ENCODE data around the gene PLXDC2. TPM values are rescaled to one million over a fixed set of nuclear protein-coding genes. Genes with fewer than 3 reads are reported as not detected.

The PLXDC2 gene
- total RNA-seq, 1 experiment from 2014 or later = 0.21 TPM

DNA sequence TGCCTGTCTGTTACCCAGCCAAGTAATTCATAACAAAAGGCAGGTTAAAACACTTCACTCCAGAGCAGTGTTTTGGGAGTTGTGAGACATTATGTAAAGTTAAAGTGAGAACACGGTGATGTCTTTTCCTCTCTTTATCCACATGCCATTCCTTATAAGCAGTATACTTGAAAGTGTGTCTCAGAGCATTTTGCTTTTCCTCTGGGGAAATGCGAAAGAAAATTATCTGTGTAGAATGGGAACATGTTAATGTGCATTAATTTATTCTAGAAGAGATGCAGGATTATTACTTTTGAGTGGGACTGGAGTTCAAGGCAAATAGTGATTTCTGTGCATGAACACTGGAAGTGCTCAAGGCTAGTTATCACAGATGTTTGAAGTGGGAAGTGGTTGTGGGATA is 170.4 kb downstream of the PLXDC2 start:
- in situ Hi-C loops (cut with HindIII; ENCODE audit: low pct_unique_long_range_greater_than_20kb, low sequenced_read_pairs) (no loop called here), intact Hi-C loops (cut with micrococcal nuclease; ENCODE audit: unreplicated experiment) (no loop called here)
- Histone ChIP-seq H3K4me3 (ENCODE audit: low read depth in 2 of 2, low read length in 2 of 2) (no peak overlapping the region), H3K27me3 (ENCODE audit: control insufficient read depth, insufficient read depth, low read length) (no peaks in the 10 kb centered on the region), H3K36me3 (ENCODE audit: control insufficient read depth, insufficient read depth, low read length) (no peaks in the 10 kb centered on the region), H3K27ac (ENCODE audit: low read length) (no peak overlapping the region), H3K9me3 (ENCODE audit: control insufficient read depth, insufficient read depth, low read depth, low read length) (no peaks in the 10 kb centered on the region), H3K4me1 (ENCODE audit: control insufficient read depth, insufficient read depth, low read length) (no peaks in the 10 kb centered on the region)
- TF ChIP-seq SIN3A (IDR thresholded peaks at IDR 0.05; ENCODE audit: borderline replicate concordance, insufficient read depth, low read depth, low read length) (no peak), TCF7L2 (IDR thresholded peaks at IDR 0.05; ENCODE audit: low read depth, low read length) (no peak), POLR2AphosphoS5 (IDR thresholded peaks at IDR 0.05; ENCODE audit: low read depth, low read length) (no peak)
- ATAC-seq (no peak), DNase-seq (ENCODE audit: low read depth, low spot score) (no peak)
- POLR2A ChIA-PET = no interaction called here
- CTCF ChIA-PET = no interaction called here
- BruUV-seq (replicated peaks) = no TSS peak

DNA sequence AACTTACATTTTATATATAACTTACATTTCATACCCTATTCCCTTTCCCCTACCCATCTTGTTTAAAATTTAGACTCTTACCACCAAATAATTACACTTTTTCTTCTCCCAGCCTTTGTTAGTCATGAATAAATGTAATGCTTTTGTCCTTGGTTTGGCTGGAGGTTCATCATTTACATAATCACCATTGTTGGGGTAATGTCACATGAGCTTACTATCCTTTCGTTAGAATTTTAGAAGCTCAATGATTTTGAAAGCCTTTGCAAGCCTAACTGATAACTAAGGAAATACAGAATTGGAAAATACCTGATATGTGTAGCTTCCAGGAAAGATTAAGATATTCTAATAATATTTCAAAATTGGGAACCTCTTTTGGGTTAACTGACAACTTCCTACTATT is 171.7 kb downstream of the PLXDC2 start:
- in situ Hi-C loops (cut with HindIII; ENCODE audit: low pct_unique_long_range_greater_than_20kb, low sequenced_read_pairs) (no loop called here), intact Hi-C loops (cut with micrococcal nuclease; ENCODE audit: unreplicated experiment) (no loop called here)
- ChIA-PET POLR2A (no interaction called here), CTCF (no interaction called here)
- Histone ChIP-seq H3K27me3 (ENCODE audit: control insufficient read depth, insufficient read depth, low read length) (no peaks in the 10 kb centered on the region), H3K4me1 (ENCODE audit: control insufficient read depth, insufficient read depth, low read length) (no peaks in the 10 kb centered on the region), H3K9me3 (ENCODE audit: control insufficient read depth, insufficient read depth, low read depth, low read length) (no peaks in the 10 kb centered on the region), H3K27ac (ENCODE audit: low read length) (no peak overlapping the region), H3K36me3 (ENCODE audit: control insufficient read depth, insufficient read depth, low read length) (no peaks in the 10 kb centered on the region), H3K4me3 (ENCODE audit: low read depth in 2 of 2, low read length in 2 of 2) (no peak overlapping the region)
- ATAC-seq = no peak
- no peak for DNase-seq (ENCODE audit: low read depth, low spot score)
- TF ChIP-seq POLR2AphosphoS5 (IDR thresholded peaks at IDR 0.05; ENCODE audit: low read depth, low read length) (no peak), TCF7L2 (IDR thresholded peaks at IDR 0.05; ENCODE audit: low read depth, low read length) (no peak), SIN3A (IDR thresholded peaks at IDR 0.05; ENCODE audit: borderline replicate concordance, insufficient read depth, low read depth, low read length) (no peak)
- TF ChIP-seq, protein P1, sequence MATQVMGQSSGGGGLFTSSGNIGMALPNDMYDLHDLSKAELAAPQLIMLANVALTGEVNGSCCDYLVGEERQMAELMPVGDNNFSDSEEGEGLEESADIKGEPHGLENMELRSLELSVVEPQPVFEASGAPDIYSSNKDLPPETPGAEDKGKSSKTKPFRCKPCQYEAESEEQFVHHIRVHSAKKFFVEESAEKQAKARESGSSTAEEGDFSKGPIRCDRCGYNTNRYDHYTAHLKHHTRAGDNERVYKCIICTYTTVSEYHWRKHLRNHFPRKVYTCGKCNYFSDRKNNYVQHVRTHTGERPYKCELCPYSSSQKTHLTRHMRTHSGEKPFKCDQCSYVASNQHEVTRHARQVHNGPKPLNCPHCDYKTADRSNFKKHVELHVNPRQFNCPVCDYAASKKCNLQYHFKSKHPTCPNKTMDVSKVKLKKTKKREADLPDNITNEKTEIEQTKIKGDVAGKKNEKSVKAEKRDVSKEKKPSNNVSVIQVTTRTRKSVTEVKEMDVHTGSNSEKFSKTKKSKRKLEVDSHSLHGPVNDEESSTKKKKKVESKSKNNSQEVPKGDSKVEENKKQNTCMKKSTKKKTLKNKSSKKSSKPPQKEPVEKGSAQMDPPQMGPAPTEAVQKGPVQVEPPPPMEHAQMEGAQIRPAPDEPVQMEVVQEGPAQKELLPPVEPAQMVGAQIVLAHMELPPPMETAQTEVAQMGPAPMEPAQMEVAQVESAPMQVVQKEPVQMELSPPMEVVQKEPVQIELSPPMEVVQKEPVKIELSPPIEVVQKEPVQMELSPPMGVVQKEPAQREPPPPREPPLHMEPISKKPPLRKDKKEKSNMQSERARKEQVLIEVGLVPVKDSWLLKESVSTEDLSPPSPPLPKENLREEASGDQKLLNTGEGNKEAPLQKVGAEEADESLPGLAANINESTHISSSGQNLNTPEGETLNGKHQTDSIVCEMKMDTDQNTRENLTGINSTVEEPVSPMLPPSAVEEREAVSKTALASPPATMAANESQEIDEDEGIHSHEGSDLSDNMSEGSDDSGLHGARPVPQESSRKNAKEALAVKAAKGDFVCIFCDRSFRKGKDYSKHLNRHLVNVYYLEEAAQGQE (IDR thresholded peaks at IDR 0.05; ENCODE audit: insufficient read depth in 1 of 2, low read depth in 2 of 2, low read length in 1 of 2) = no peak
- TF ChIP-seq, protein P2, sequence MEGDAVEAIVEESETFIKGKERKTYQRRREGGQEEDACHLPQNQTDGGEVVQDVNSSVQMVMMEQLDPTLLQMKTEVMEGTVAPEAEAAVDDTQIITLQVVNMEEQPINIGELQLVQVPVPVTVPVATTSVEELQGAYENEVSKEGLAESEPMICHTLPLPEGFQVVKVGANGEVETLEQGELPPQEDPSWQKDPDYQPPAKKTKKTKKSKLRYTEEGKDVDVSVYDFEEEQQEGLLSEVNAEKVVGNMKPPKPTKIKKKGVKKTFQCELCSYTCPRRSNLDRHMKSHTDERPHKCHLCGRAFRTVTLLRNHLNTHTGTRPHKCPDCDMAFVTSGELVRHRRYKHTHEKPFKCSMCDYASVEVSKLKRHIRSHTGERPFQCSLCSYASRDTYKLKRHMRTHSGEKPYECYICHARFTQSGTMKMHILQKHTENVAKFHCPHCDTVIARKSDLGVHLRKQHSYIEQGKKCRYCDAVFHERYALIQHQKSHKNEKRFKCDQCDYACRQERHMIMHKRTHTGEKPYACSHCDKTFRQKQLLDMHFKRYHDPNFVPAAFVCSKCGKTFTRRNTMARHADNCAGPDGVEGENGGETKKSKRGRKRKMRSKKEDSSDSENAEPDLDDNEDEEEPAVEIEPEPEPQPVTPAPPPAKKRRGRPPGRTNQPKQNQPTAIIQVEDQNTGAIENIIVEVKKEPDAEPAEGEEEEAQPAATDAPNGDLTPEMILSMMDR (IDR thresholded peaks at IDR 0.05) = no peak
- BruUV-seq (replicated peaks) = no TSS peak

DNA sequence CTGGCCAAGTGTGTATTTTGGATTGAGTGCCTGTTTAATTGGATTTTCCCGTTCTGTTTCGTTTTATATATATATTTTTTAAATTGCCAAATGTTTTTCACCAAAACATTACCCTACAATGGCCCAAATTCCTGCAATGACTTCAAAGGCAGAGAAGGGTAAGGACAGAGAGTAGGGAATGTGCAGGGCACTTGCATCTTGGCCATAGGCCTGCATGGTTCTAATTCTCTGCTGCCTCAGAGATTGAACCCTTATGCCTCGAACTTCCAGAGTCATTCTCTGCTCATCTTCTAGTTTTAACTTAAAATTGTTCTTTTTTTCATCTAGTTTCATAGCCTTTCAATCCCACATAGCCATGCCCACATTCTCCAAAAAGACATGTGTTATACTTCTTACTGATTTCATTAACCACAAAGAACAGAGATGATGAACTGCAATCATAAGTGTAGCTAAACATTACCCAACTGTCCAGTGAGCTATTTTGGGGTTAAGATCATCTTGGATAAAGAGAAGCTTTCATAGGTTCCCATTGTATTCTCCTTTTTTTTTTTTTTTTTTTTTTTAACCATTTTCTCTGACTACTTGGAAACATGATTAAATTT is 177.6 kb downstream of the PLXDC2 start:
- TF ChIP-seq SIN3A (IDR thresholded peaks at IDR 0.05; ENCODE audit: borderline replicate concordance, insufficient read depth, low read depth, low read length) (no peak), TCF7L2 (IDR thresholded peaks at IDR 0.05; ENCODE audit: low read depth, low read length) (no peak), POLR2AphosphoS5 (IDR thresholded peaks at IDR 0.05; ENCODE audit: low read depth, low read length) (no peak)
- TF ChIP-seq, protein P1 (IDR thresholded peaks at IDR 0.05; ENCODE audit: insufficient read depth in 1 of 2, low read depth in 2 of 2, low read length in 1 of 2) = no peak
- TF ChIP-seq, protein P2 (IDR thresholded peaks at IDR 0.05) = no peak
- Histone ChIP-seq H3K27ac (ENCODE audit: low read length) (no peak overlapping the region), H3K9me3 (ENCODE audit: control insufficient read depth, insufficient read depth, low read depth, low read length) (no peaks in the 10 kb centered on the region), H3K4me1 (ENCODE audit: control insufficient read depth, insufficient read depth, low read length) (no peaks in the 10 kb centered on the region), H3K36me3 (ENCODE audit: control insufficient read depth, insufficient read depth, low read length) (no peaks in the 10 kb centered on the region), H3K27me3 (ENCODE audit: control insufficient read depth, insufficient read depth, low read length) (no peaks in the 10 kb centered on the region), H3K4me3 (ENCODE audit: low read depth in 2 of 2, low read length in 2 of 2) (no peak overlapping the region)
- DNase-seq (ENCODE audit: low read depth, low spot score) (no peak), ATAC-seq (no peak)
- ChIA-PET CTCF (no interaction called here), POLR2A (no interaction called here)
- intact Hi-C loops (cut with micrococcal nuclease; ENCODE audit: unreplicated experiment) = no loop called here
- BruUV-seq (replicated peaks) = no TSS peak
- in situ Hi-C loops (cut with HindIII; ENCODE audit: low pct_unique_long_range_greater_than_20kb, low sequenced_read_pairs) = no loop called here

All from Panc1 (cell line).